HEK293 (cell line): ENCODE results near the gene JAZF1.

Source experiments
- CTCF ChIA-PET: fragments of 350-600 bp; formaldehyde crosslinking; extraction: SDS; loops from one replicate; lab custom pipeline; 2021; ENCODE audit warnings: antibody characterized with exemption; lab: Yijun Ruan, JAX
- POLR2A ChIA-PET: fragments of 300-600 bp; formaldehyde crosslinking; extraction: SDS; loops from one replicate; lab custom pipeline; 2020; ENCODE audit warnings: antibody characterized with exemption, inconsistent platforms; lab: Yijun Ruan, JAX
- H3K27ac ChIP-seq: fragments of 200-500 bp; sonication (Bioruptor generic); 2 replicates; pipeline ENCODE4 v1.5.1; 2014; ENCODE audit warnings: low read depth, low read length, control low read depth, inconsistent platforms; ENCODE audit errors: extremely low read depth
- H3K36me3 ChIP-seq, 2 experiments: fragments of 200-500 bp in 1 of 2; sonication (Bioruptor generic) in 1 of 2; 1 replicate in 1 of 2; 2 replicates in 1 of 2; pipeline ENCODE4 v1.5.1; 2014 to 2017; ENCODE audit warnings: inconsistent platforms in 2 of 2, low read length in 2 of 2; ENCODE audit not compliant: control insufficient read depth in 2 of 2, insufficient read depth in 1 of 2
- H3K4me1 ChIP-seq: fragments of 200-500 bp; sonication (Bioruptor generic); 2 replicates; pipeline ENCODE4 v1.5.1; 2014; ENCODE audit warnings: mild to moderate bottlenecking, low read length, inconsistent platforms; ENCODE audit not compliant: control insufficient read depth, insufficient read depth
- H3K4me3 ChIP-seq: 2 replicates; pipeline ENCODE4 v1.5.1; 2011; ENCODE audit warnings: low read depth, mild to moderate bottlenecking, control low read depth, low read length, moderate library complexity
- H3K9me3 ChIP-seq: fragments of 200-500 bp; sonication (Bioruptor generic); 2 replicates; pipeline ENCODE4 v1.5.1; 2014; ENCODE audit warnings: low read depth, low read length, inconsistent platforms; ENCODE audit not compliant: control insufficient read depth, insufficient read depth
- GFI1B ChIP-seq: fragments of 450-650 bp; formaldehyde crosslinking; IDR thresholded peaks from 2 replicates; pipeline ENCODE4 v1.5.1; 2016; ENCODE audit warnings: missing biosample characterization, missing genetic modification characterization
- PRDM6 ChIP-seq: fragments of 450-650 bp; formaldehyde crosslinking; IDR thresholded peaks from 2 replicates; pipeline ENCODE4 v1.5.1; 2017; ENCODE audit warnings: missing biosample characterization, missing genetic modification characterization
- TRIM28 ChIP-seq: IDR thresholded peaks from 2 replicates; pipeline ENCODE4 v1.6.1; 2011; ENCODE audit warnings: low read length, control low read depth, borderline replicate concordance
- ZBTB44 ChIP-seq: fragments of 450-650 bp; IDR thresholded peaks from 2 replicates; pipeline ENCODE4 v1.5.1; 2018; ENCODE audit warnings: missing biosample characterization, mild to moderate bottlenecking, missing genetic modification characterization
- ZBTB48 ChIP-seq: fragments of 450-650 bp; formaldehyde crosslinking; IDR thresholded peaks from 2 replicates; pipeline ENCODE4 v1.5.1; 2016; ENCODE audit warnings: missing biosample characterization, missing genetic modification characterization
- ZFP37 ChIP-seq: fragments of 450-650 bp; formaldehyde crosslinking; IDR thresholded peaks from 2 replicates; pipeline ENCODE4 v1.5.1; 2016; ENCODE audit warnings: missing biosample characterization, missing genetic modification characterization
- ZNF2 ChIP-seq: fragments of 450-650 bp; formaldehyde crosslinking; IDR thresholded peaks from 2 replicates; pipeline ENCODE4 v1.5.1; 2016; ENCODE audit warnings: missing biosample characterization, missing genetic modification characterization
- ZNF274 ChIP-seq, 2 experiments: fragments of 200-500 bp in 1 of 2; fragments of 450-650 bp in 1 of 2; sonication (Bioruptor generic) in 1 of 2; formaldehyde crosslinking in 1 of 2; IDR thresholded peaks; 2 replicates each; pipeline versions ENCODE4 v1.5.1 to v1.6.1; 2014 to 2016; ENCODE audit warnings: borderline replicate concordance in 1 of 2, inconsistent platforms in 1 of 2, low read length in 1 of 2, missing biosample characterization in 1 of 2, missing genetic modification characterization in 1 of 2
- ZNF311 ChIP-seq: fragments of 450-650 bp; formaldehyde crosslinking; IDR thresholded peaks from 2 replicates; pipeline ENCODE4 v1.5.1; 2017; ENCODE audit warnings: missing biosample characterization, missing genetic modification characterization, borderline replicate concordance
- ZNF549 ChIP-seq: fragments of 450-650 bp; IDR thresholded peaks from 2 replicates; pipeline ENCODE4 v1.5.1; 2018; ENCODE audit warnings: missing biosample characterization, missing genetic modification characterization, mild to moderate bottlenecking, inconsistent platforms, moderate library complexity
- ZNF580 ChIP-seq: fragments of 450-650 bp; formaldehyde crosslinking; IDR thresholded peaks from 2 replicates; pipeline ENCODE4 v1.5.1; 2016; ENCODE audit warnings: missing biosample characterization, missing genetic modification characterization
- ZNF600 ChIP-seq: fragments of 450-650 bp; formaldehyde crosslinking; IDR thresholded peaks from 2 replicates; pipeline ENCODE4 v1.5.1; 2016; ENCODE audit warnings: missing biosample characterization, missing genetic modification characterization
- ZNF629 ChIP-seq: fragments of 450-650 bp; formaldehyde crosslinking; IDR thresholded peaks from 2 replicates; pipeline ENCODE4 v1.5.1; 2017; ENCODE audit warnings: missing biosample characterization, missing genetic modification characterization
- ZNF654 ChIP-seq: fragments of 450-650 bp; formaldehyde crosslinking; IDR thresholded peaks from 2 replicates; pipeline ENCODE4 v1.5.1; 2016; ENCODE audit warnings: low read depth, missing biosample characterization, missing genetic modification characterization
- ZNF660 ChIP-seq: fragments of 450-650 bp; IDR thresholded peaks from 2 replicates; pipeline ENCODE4 v1.5.1; 2018; ENCODE audit warnings: missing biosample characterization, mild to moderate bottlenecking, missing genetic modification characterization
- ZXDB ChIP-seq: fragments of 450-650 bp; formaldehyde crosslinking; IDR thresholded peaks from 2 replicates; pipeline ENCODE4 v1.5.1; 2016; ENCODE audit warnings: missing biosample characterization, missing genetic modification characterization
- TF ChIP-seq, protein P1 (sequence below): fragments of 450-650 bp; formaldehyde crosslinking; IDR thresholded peaks from 2 replicates; pipeline ENCODE4 v1.5.1; 2017; ENCODE audit warnings: missing biosample characterization, missing genetic modification characterization
- TF ChIP-seq, protein P2 (sequence below): fragments of 450-650 bp; formaldehyde crosslinking; IDR thresholded peaks from 2 replicates; pipeline ENCODE4 v1.5.1; 2016; ENCODE audit warnings: missing biosample characterization, missing genetic modification characterization
- TF ChIP-seq, protein P3 (sequence below): fragments of 450-650 bp; formaldehyde crosslinking; IDR thresholded peaks from 2 replicates; pipeline ENCODE4 v1.5.1; 2016; ENCODE audit warnings: missing biosample characterization, missing genetic modification characterization
- TF ChIP-seq, protein P4 (sequence below): fragments of 450-650 bp; formaldehyde crosslinking; IDR thresholded peaks from 2 replicates; pipeline ENCODE4 v1.5.1; 2017; ENCODE audit warnings: missing biosample characterization, missing genetic modification characterization

Gene JAZF1

DNA sequence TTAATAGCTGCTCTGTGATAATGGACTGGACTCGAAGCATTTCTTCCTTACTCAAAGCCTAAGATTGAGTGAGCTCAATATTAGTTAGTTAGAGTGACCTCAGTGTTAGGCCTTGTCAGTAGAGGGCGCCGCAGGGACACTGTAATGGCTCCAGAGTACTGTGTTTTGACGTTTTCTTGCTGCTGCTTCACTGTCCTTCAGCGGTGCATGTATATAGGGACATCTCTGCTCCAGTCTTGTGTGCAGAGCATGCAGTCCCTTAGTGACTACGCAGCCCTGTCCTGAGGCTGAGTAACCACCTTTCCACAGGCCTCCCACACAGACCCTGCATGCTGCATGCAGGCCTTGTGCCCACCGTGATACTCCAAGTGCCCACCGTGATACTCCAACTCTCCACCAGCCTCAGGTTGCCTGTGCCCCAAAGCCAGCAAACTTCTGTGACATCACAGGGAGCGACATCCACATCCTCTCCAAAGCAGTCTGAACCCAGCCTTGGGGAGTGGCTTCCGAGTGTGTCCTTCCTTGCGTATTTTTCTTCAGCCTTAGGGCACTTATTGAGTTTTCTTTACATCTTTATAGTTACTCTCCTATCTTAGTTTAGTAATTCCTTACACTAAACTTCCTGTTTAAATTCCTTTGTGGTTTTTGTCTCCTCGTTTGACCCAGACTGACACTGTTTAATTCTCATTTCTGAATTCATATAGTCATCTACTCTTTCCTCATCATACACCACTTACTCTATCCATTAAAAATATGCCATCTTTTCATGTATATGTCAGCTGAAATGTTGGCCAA, 118.2 kb downstream of the JAZF1 start:
- Histone ChIP-seq H3K9me3 (no peaks in the 10 kb centered on the region), H3K4me1 (no peaks in the 10 kb centered on the region), H3K36me3 (no peaks in the 10 kb centered on the region), H3K4me3 (peak overlapping the region; percentile 6; the same call in 1 of the 2 replicates), H3K27ac (no peak overlapping the region)
- CTCF ChIA-PET, result interaction anchor here (0.5 to 5.4 kb wide), 36 partner anchors 9 to 1969 kb away, joined by 3 to 82 read pairs (median 5); no protein-coding TSS in a partner anchor
- TF ChIP-seq ZNF629 (tag by site-specific recombination), result peak; percentile 13; the same call in 1 of the 2 replicates
- TF ChIP-seq, protein P1, sequence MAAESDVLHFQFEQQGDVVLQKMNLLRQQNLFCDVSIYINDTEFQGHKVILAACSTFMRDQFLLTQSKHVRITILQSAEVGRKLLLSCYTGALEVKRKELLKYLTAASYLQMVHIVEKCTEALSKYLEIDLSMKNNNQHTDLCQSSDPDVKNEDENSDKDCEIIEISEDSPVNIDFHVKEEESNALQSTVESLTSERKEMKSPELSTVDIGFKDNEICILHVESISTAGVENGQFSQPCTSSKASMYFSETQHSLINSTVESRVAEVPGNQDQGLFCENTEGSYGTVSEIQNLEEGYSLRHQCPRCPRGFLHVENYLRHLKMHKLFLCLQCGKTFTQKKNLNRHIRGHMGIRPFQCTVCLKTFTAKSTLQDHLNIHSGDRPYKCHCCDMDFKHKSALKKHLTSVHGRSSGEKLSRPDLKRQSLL (tag by site-specific recombination), result 0 out of 2 replicates have a peak, but pooled peaks have one; percentile 25
- TF ChIP-seq, protein P2, sequence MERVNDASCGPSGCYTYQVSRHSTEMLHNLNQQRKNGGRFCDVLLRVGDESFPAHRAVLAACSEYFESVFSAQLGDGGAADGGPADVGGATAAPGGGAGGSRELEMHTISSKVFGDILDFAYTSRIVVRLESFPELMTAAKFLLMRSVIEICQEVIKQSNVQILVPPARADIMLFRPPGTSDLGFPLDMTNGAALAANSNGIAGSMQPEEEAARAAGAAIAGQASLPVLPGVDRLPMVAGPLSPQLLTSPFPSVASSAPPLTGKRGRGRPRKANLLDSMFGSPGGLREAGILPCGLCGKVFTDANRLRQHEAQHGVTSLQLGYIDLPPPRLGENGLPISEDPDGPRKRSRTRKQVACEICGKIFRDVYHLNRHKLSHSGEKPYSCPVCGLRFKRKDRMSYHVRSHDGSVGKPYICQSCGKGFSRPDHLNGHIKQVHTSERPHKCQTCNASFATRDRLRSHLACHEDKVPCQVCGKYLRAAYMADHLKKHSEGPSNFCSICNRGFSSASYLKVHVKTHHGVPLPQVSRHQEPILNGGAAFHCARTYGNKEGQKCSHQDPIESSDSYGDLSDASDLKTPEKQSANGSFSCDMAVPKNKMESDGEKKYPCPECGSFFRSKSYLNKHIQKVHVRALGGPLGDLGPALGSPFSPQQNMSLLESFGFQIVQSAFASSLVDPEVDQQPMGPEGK, result no peak
- TF ChIP-seq ZNF654 (tag by site-specific recombination), result peak; percentile 80
- TF ChIP-seq ZNF274 (IDR thresholded peaks at IDR 0.05; ENCODE audit: low read length), result no peak
- no peak for TF ChIP-seq ZNF274 (tag by site-specific recombination; IDR thresholded peaks at IDR 0.05; ENCODE audit: borderline replicate concordance)
- peak; percentile 35; the same call in 1 of the 2 replicates for TF ChIP-seq TRIM28
- TF ChIP-seq ZBTB48 (tag by site-specific recombination), result peak; percentile 56; the same call in 1 of the 2 replicates
- TF ChIP-seq, protein P3, sequence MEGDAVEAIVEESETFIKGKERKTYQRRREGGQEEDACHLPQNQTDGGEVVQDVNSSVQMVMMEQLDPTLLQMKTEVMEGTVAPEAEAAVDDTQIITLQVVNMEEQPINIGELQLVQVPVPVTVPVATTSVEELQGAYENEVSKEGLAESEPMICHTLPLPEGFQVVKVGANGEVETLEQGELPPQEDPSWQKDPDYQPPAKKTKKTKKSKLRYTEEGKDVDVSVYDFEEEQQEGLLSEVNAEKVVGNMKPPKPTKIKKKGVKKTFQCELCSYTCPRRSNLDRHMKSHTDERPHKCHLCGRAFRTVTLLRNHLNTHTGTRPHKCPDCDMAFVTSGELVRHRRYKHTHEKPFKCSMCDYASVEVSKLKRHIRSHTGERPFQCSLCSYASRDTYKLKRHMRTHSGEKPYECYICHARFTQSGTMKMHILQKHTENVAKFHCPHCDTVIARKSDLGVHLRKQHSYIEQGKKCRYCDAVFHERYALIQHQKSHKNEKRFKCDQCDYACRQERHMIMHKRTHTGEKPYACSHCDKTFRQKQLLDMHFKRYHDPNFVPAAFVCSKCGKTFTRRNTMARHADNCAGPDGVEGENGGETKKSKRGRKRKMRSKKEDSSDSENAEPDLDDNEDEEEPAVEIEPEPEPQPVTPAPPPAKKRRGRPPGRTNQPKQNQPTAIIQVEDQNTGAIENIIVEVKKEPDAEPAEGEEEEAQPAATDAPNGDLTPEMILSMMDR (tag by site-specific recombination), result peak; percentile 64
- TF ChIP-seq ZXDB (tag by site-specific recombination), result 0 out of 2 replicates have a peak, but pooled peaks have one; percentile 16
- 0 out of 2 replicates have a peak, but pooled peaks have one; percentile 12 for TF ChIP-seq ZBTB44 (tag by site-specific recombination)
- TF ChIP-seq ZNF660, result peak; percentile 52; the same call in 1 of the 2 replicates
- TF ChIP-seq ZFP37, result no peak
- no peak for TF ChIP-seq ZNF311 (tag by site-specific recombination)
- 0 out of 2 replicates have a peak, but pooled peaks have one; percentile 11 for TF ChIP-seq ZNF600
- TF ChIP-seq ZNF549, result no peak
- no peak for TF ChIP-seq ZNF580 (tag by site-specific recombination)
- no peak for TF ChIP-seq GFI1B
- TF ChIP-seq PRDM6, result 0 out of 2 replicates have a peak, but pooled peaks have one; percentile 15
- TF ChIP-seq, protein P4, sequence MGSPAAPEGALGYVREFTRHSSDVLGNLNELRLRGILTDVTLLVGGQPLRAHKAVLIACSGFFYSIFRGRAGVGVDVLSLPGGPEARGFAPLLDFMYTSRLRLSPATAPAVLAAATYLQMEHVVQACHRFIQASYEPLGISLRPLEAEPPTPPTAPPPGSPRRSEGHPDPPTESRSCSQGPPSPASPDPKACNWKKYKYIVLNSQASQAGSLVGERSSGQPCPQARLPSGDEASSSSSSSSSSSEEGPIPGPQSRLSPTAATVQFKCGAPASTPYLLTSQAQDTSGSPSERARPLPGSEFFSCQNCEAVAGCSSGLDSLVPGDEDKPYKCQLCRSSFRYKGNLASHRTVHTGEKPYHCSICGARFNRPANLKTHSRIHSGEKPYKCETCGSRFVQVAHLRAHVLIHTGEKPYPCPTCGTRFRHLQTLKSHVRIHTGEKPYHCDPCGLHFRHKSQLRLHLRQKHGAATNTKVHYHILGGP (tag by site-specific recombination), result no peak
- TF ChIP-seq ZNF2 (tag by site-specific recombination), result peak; percentile 73
- POLR2A ChIA-PET, result interaction anchor here (1.0 to 1.5 kb wide), 2 partner anchors 12 to 31 kb away, joined by 3 to 4 read pairs; no protein-coding TSS in a partner anchor
